Measurements from ENCODE around the gene PRAME.

GRCh38 chr22:22553735-22554586 lies 5.1 kb downstream of the PRAME start:
- TF ChIP-seq CTCF (IDR thresholded peaks at IDR 0.05) = no peak
- TF ChIP-seq POLR2A (IDR thresholded peaks at IDR 0.05) = no peak

Data from heart left ventricle (tissue), 13 donors.